ENCODE data around the gene POLR3E. TPM values are rescaled to one million over a fixed set of nuclear protein-coding genes. Genes with fewer than 3 reads are reported as not detected.

The POLR3E gene
- total and polyA plus RNA-seq, 11 donors: 15.2 to 72.6 (median 31.3) TPM

- H3K4me3 ChIP-seq: no peak overlapping the region
- H3K36me3 ChIP-seq: peaks cover 8 to 100% (median 89%) of the 10 kb centered on the region in 9 donors
- WGBS, 4 donors: 95 to 98% (median 95%) methylated on average over 5 of the region's 5 CpGs
- intact Hi-C loops (cut with DNase I): no loop called here
- no peak overlapping the region for H3K27ac ChIP-seq
- peaks cover 0 to 9% (median 3%) of the 10 kb centered on the region in 12 donors for H3K9me3 ChIP-seq
- no peaks in the 10 kb centered on the region for H3K27me3 ChIP-seq
- DNase-seq (no peak), ATAC-seq (no peak)
- no peaks in the 10 kb centered on the region for H3K4me1 ChIP-seq
- no peak for TF ChIP-seq CTCF (IDR thresholded peaks at IDR 0.05)
- no peak for TF ChIP-seq POLR2A (IDR thresholded peaks at IDR 0.05)
Measured at GRCh38 chr16:22253272-22253671, 43.9 kb upstream of the POLR3E start.

GRCh38 chr16:22255335-22255734, 41.9 kb upstream of the POLR3E start:
- Histone ChIP-seq H3K27me3 (no peaks in the 10 kb centered on the region), H3K4me1 (no peaks in the 10 kb centered on the region), H3K27ac (no peak overlapping the region), H3K36me3 (peaks cover 8 to 100% (median 96%) of the 10 kb centered on the region in 9 donors), H3K9me3 (peaks cover 0 to 12% (median 3%) of the 10 kb centered on the region in 12 donors), H3K4me3 (no peak overlapping the region)
- TF ChIP-seq CTCF (IDR thresholded peaks at IDR 0.05) (no peak), POLR2A (IDR thresholded peaks at IDR 0.05) (no peak)
- DNase-seq (no peak), ATAC-seq (no peak)
- WGBS, 4 donors: 100% methylated on average over 1 of the region's 1 CpG
- intact Hi-C loops (cut with DNase I): no loop called here

GRCh38 chr16:22257440-22257839, 39.8 kb upstream of the POLR3E start:
- H3K4me1 ChIP-seq: no peaks in the 10 kb centered on the region
- TF ChIP-seq POLR2A (IDR thresholded peaks at IDR 0.05): no peak
- no peak for TF ChIP-seq CTCF (IDR thresholded peaks at IDR 0.05)
- 95 to 98% (median 97%) methylated on average over 11 to 13 of the region's 13 CpGs for WGBS, 4 donors
- no peaks in the 10 kb centered on the region for H3K27me3 ChIP-seq
- peaks cover 3 to 99% (median 93%) of the 10 kb centered on the region in 9 donors for H3K36me3 ChIP-seq
- peaks cover 0 to 12% (median 3%) of the 10 kb centered on the region in 12 donors for H3K9me3 ChIP-seq
- no peak for ATAC-seq
- no peak overlapping the region for H3K27ac ChIP-seq
- DNase-seq: no peak
- intact Hi-C loops (cut with DNase I): no loop called here
- no peak overlapping the region for H3K4me3 ChIP-seq

GRCh38 chr16:22260490-22260889, 36.7 kb upstream of the POLR3E start:
- H3K9me3 ChIP-seq: peaks cover 0 to 6% (median under 1%) of the 10 kb centered on the region in 12 donors
- no peak overlapping the region for H3K27ac ChIP-seq
- no peaks in the 10 kb centered on the region for H3K27me3 ChIP-seq
- DNase-seq: no peak
- 86 to 96% (median 93%) methylated on average over 3 of the region's 3 CpGs for WGBS, 4 donors
- intact Hi-C loops (cut with DNase I): no loop called here
- TF ChIP-seq CTCF (IDR thresholded peaks at IDR 0.05) (no peak), POLR2A (IDR thresholded peaks at IDR 0.05) (no peak)
- no peak for ATAC-seq
- no peak overlapping the region for H3K4me3 ChIP-seq
- H3K4me1 ChIP-seq: no peaks in the 10 kb centered on the region
- H3K36me3 ChIP-seq: peaks cover 6 to 99% (median 94%) of the 10 kb centered on the region in 9 donors
